Trophoblast cell (in vitro differentiated cells and primary cell): ENCODE data around the gene CCDC70. TPM values are rescaled to one million over a fixed set of nuclear protein-coding genes. Genes with fewer than 3 reads are reported as not detected.

Experiments used
- DNase-seq, 2 donors: peaks; one replicate each; pipeline ENCODE4 v3.0.0-alpha.2; 2016
- H2AFZ ChIP-seq: 2 replicates; pipeline ENCODE4 v1.6.1; 2013; ENCODE audit warnings: low read length, moderate library complexity, mild to moderate bottlenecking; ENCODE audit not compliant: insufficient read depth, poor library complexity
- H2AK5ac ChIP-seq: 2 replicates; pipeline ENCODE4 v1.6.1; 2013; ENCODE audit warnings: mild to moderate bottlenecking, low read length
- H2BK120ac ChIP-seq: 2 replicates; pipeline ENCODE4 v1.6.1; 2013; ENCODE audit warnings: low read length, mild to moderate bottlenecking, moderate library complexity; ENCODE audit not compliant: insufficient read depth, poor library complexity
- H2BK12ac ChIP-seq: 2 replicates; pipeline ENCODE4 v1.6.1; 2013; ENCODE audit warnings: mild to moderate bottlenecking, low read length, moderate library complexity
- H2BK5ac ChIP-seq: 2 replicates; pipeline ENCODE4 v1.6.1; 2013; ENCODE audit warnings: low read length, low read depth, moderate library complexity, mild to moderate bottlenecking; ENCODE audit not compliant: poor library complexity
- H3K14ac ChIP-seq: 2 replicates; pipeline ENCODE4 v1.6.1; 2013; ENCODE audit warnings: mild to moderate bottlenecking, low read length
- H3K18ac ChIP-seq: 2 replicates; pipeline ENCODE4 v1.6.1; 2013; ENCODE audit warnings: mild to moderate bottlenecking, low read length
- H3K23ac ChIP-seq: 2 replicates; pipeline ENCODE4 v1.6.1; 2013; ENCODE audit warnings: low read length
- H3K27ac ChIP-seq: 2 replicates; pipeline ENCODE4 v1.5.1; 2013; ENCODE audit warnings: low read depth, mild to moderate bottlenecking, inconsistent platforms, low read length, moderate library complexity
- H3K27me3 ChIP-seq: 2 replicates; pipeline ENCODE4 v1.6.1; 2013; ENCODE audit warnings: inconsistent platforms, mild to moderate bottlenecking, low read length, moderate library complexity; ENCODE audit not compliant: insufficient read depth
- H3K36me3 ChIP-seq, 2 experiments: 1 replicate in 1 of 2; 2 replicates in 1 of 2; pipeline ENCODE4 v1.6.1; 2013; ENCODE audit warnings: low read length in 2 of 2, mild to moderate bottlenecking in 2 of 2, moderate library complexity in 1 of 2; ENCODE audit not compliant: insufficient read depth in 2 of 2, control insufficient read depth in 1 of 2
- H3K4ac ChIP-seq: 2 replicates; pipeline ENCODE4 v1.6.1; 2013; ENCODE audit warnings: low read depth, mild to moderate bottlenecking, low read length, moderate library complexity
- H3K4me1 ChIP-seq, 2 experiments: 1 replicate in 1 of 2; 2 replicates in 1 of 2; pipeline ENCODE4 v1.6.1; 2013; ENCODE audit warnings: low read length in 2 of 2, mild to moderate bottlenecking in 2 of 2, moderate library complexity in 1 of 2; ENCODE audit not compliant: insufficient read depth in 2 of 2, control insufficient read depth in 1 of 2
- H3K4me2 ChIP-seq: 2 replicates; pipeline ENCODE4 v1.6.1; 2013; ENCODE audit warnings: inconsistent platforms, mild to moderate bottlenecking, low read length, moderate library complexity
- H3K4me3 ChIP-seq: 2 replicates; pipeline ENCODE4 v1.5.1; 2013; ENCODE audit warnings: mild to moderate bottlenecking, low read depth, low read length, inconsistent platforms
- H3K79me1 ChIP-seq: one replicate; pipeline ENCODE4 v1.6.1; 2013; ENCODE audit warnings: low read length
- H3K79me2 ChIP-seq: 2 replicates; pipeline ENCODE4 v1.6.1; 2013; ENCODE audit warnings: low read length, mild to moderate bottlenecking; ENCODE audit not compliant: control insufficient read depth, insufficient read depth, poor library complexity
- H3K9ac ChIP-seq: 2 replicates; pipeline ENCODE4 v1.6.1; 2013; ENCODE audit warnings: mild to moderate bottlenecking, low read length
- H3K9me3 ChIP-seq: 2 replicates; pipeline ENCODE4 v1.6.1; 2013; ENCODE audit warnings: low read depth, mild to moderate bottlenecking, control low read depth, inconsistent platforms, low read length; ENCODE audit not compliant: insufficient read depth
- H4K12ac ChIP-seq: 2 replicates; pipeline ENCODE4 v1.6.1; 2013; ENCODE audit warnings: low read depth, mild to moderate bottlenecking, low read length, moderate library complexity
- H4K8ac ChIP-seq: 2 replicates; pipeline ENCODE4 v1.6.1; 2013; ENCODE audit warnings: low read depth, mild to moderate bottlenecking, low read length, moderate library complexity
- H4K91ac ChIP-seq: one replicate; pipeline ENCODE4 v1.6.1; 2013; ENCODE audit warnings: low read depth, mild to moderate bottlenecking, low read length, moderate library complexity
- WGBS: extraction: QIAGEN DNeasy Blood & Tissue Kit; methylation state at CpG from one replicate; pipeline ENCODE4 v1.1.7; 2013; ENCODE audit warnings: missing lambda C conversion rate; ENCODE audit not compliant: insufficient read length, insufficient coverage; ENCODE audit errors: extremely low coverage; 5-methylcytosine and 5-hydroxymethylcytosine counted together
- polyA plus RNA-seq: library from polyadenylated mRNA; stranded (reverse); fragments of 200-250 nt; gene quantifications from 2 replicates; pipeline ENCODE4 v1.2.3, GENCODE V29; 2013

The CCDC70 gene
- 0.04 TPM in 1 of 2 replicates, not detected in the other for polyA plus RNA-seq

DNA sequence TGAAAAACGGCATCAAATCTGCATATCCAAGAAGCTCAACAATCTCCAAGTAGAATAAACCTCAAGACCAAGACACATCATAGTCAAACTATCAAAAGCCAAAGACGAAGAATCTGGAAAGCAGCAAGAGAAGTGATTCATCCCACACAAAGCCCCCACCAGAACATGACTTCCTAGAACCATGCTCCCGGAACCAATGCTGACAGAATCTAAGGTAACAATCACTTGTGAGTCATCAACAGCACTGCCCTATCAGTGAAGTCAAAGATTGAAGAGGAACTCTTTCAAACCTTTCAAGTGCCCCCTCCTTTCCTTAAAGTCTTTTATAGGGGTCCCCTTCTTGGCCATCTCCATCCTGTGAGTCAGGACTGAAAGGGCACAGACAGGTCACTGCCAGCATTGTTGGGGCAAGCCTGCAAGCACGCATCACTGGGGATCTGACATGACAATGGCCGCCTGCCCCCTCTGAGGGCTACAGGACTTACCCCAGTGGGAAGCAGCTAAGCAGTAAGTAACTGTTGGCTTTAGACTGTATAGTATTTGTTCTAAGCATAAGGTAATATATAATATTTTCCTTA lies at the start of gene CCDC70:
CCDC70 (plus strand) TSS at position 247 of the 578 bp plus-strand sequence. CDS start 3,443 bp downstream, outside the sequence.
- H3K18ac ChIP-seq = no peak within 1 kb of the TSS
- no peak within 1 kb of the TSS for H4K91ac ChIP-seq
- no peaks in the 10 kb centered on the region for H3K4me1 ChIP-seq
- no peak within 1 kb of the TSS for H2AK5ac ChIP-seq
- H4K12ac ChIP-seq = no peak within 1 kb of the TSS
- no peaks in the 10 kb centered on the region for H3K27me3 ChIP-seq
- no peak within 1 kb of the TSS for H3K23ac ChIP-seq
- no peak within 1 kb of the TSS for H3K4me3 ChIP-seq
- H3K36me3 ChIP-seq = no peaks in the 10 kb centered on the region
- H3K79me1 ChIP-seq = no peaks in the 10 kb centered on the region
- peaks cover 2% of the 10 kb centered on the region for H3K9me3 ChIP-seq
- no CpG with 5 or more reads among the region's 5 CpGs for WGBS
- no peak within 1 kb of the TSS for H3K9ac ChIP-seq
- H3K27ac ChIP-seq = no peak within 1 kb of the TSS
- no peak within 1 kb of the TSS for H2BK5ac ChIP-seq
- H2BK120ac ChIP-seq = no peak within 1 kb of the TSS
- no peak within 1 kb of the TSS for H3K4me2 ChIP-seq
- no peaks in the 10 kb centered on the region for H3K79me2 ChIP-seq
- H3K14ac ChIP-seq = no peak within 1 kb of the TSS
- H2BK12ac ChIP-seq = no peak within 1 kb of the TSS
- no peak within 1 kb of the TSS for H2AFZ ChIP-seq
- H3K4ac ChIP-seq = no peak within 1 kb of the TSS
- DNase-seq = no peak
- no peak within 1 kb of the TSS for H4K8ac ChIP-seq

DNA sequence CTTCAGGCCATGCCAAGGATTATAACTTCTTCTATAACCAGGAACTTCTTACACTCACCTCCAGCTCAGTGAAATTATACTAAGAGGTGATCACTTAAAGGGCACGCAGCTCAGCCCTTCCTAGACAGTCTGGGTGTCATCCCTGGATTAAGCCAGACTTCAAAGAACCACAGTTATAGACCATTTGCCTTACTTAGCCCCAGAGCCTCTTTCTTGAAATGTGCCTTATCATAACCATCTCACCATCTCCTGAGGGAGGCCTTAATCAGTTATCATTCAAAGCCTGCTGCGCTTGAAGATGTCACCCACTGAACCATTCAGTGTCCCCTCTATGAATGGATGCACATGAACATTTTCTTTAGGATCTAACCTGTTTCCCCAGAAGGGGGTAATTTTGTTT lies 47.7 kb upstream of the CCDC70 start:
- Histone ChIP-seq H3K9me3 (peaks cover 1% of the 10 kb centered on the region), H2AK5ac (no peak overlapping the region), H3K4ac (no peak overlapping the region), H3K36me3 (no peaks in the 10 kb centered on the region), H3K27me3 (no peaks in the 10 kb centered on the region), H3K27ac (no peak overlapping the region), H4K12ac (no peak overlapping the region), H3K4me2 (no peak overlapping the region), H3K79me2 (no peaks in the 10 kb centered on the region), H3K79me1 (no peaks in the 10 kb centered on the region), H3K4me1 (peaks cover 4 to 7% of the 10 kb centered on the region in 2 experiments), H2BK120ac (no peak overlapping the region), H4K8ac (no peak overlapping the region), H4K91ac (no peak overlapping the region), H2BK12ac (no peak overlapping the region), H3K14ac (no peak overlapping the region), H2BK5ac (no peak overlapping the region), H3K4me3 (no peak overlapping the region), H3K23ac (no peak overlapping the region), H3K18ac (no peak overlapping the region), H2AFZ (no peak overlapping the region), H3K9ac (no peak overlapping the region)
- DNase-seq = no peak
- no CpG with 5 or more reads among the region's 2 CpGs for WGBS

DNA sequence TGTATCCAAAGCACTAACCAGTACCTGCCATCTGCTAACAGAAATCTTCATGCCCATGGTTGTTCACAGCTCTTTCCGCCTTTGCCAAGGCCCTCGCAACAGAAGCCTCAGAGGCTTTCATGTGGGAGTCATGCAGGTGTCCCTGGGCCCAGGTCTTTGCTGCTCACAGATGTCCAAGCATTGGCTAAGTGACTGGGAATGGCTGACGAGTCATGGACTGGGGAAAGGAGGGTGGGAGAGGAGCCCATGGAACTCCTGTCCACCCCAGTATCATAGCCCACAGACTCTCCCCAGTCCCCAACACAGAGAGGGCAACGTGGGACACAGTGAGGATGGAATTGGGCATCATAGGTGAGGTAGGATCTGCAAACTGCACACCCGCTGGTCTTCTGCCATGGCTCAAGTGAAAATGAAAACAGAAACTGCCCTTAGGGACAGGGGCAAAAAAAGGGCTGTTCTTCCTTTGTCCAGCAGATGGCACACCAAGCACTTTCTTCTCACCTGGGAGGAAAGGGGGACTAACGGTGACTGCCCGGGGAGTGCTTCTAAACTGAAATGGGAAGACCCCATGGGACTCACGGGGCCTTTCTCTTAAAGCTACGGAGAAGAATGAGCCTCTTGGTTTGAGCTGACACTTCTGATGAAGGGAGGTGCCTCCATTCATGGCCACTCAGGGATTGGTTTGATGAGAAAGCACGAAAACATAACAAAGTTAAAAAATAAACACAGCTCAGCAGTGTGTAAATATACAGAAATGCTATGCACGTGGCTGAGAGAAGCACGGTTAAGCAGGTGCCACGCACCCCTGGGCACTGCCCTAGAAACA lies 46.7 kb upstream of the CCDC70 start:
- no peak overlapping the region for H2AK5ac ChIP-seq
- H2BK120ac ChIP-seq = no peak overlapping the region
- no peak overlapping the region for H4K91ac ChIP-seq
- peak; percentile 54 to 83 for DNase-seq
- H3K27me3 ChIP-seq = no peaks in the 10 kb centered on the region
- H3K23ac ChIP-seq = no peak overlapping the region
- H3K79me2 ChIP-seq = no peaks in the 10 kb centered on the region
- H3K9ac ChIP-seq = no peak overlapping the region
- no peak overlapping the region for H2AFZ ChIP-seq
- H3K9me3 ChIP-seq = peaks cover 1% of the 10 kb centered on the region
- peaks cover 4 to 7% of the 10 kb centered on the region in 2 experiments for H3K4me1 ChIP-seq
- no peak overlapping the region for H4K8ac ChIP-seq
- H3K4me3 ChIP-seq = no peak overlapping the region
- no peak overlapping the region for H4K12ac ChIP-seq
- H3K4ac ChIP-seq = no peak overlapping the region
- no CpG with 5 or more reads among the region's 13 CpGs for WGBS
- H3K4me2 ChIP-seq = peak overlapping the region; percentile 49
- H3K36me3 ChIP-seq = no peaks in the 10 kb centered on the region
- no peak overlapping the region for H2BK12ac ChIP-seq
- H3K18ac ChIP-seq = no peak overlapping the region
- no peak overlapping the region for H3K14ac ChIP-seq
- H2BK5ac ChIP-seq = no peak overlapping the region
- no peak overlapping the region for H3K27ac ChIP-seq
- no peaks in the 10 kb centered on the region for H3K79me1 ChIP-seq

DNA sequence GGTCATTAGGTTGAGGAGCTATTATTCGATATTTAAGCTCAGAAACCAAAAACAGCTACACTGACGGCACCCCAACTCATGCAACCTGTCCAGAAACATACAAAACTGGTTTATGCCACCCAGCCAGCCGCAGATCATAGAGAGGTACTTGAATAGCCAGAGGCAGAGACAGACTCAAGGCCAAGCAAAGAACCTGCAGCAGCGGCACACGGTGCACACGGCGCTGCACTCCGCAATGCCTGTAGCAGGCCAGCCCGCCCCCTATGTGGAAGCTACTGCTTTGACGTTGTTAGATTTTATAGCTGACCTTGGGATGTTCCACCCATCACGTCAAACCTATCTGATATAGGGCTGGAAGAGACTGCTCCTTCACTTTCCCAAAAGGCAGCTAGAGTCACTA lies 45.9 kb upstream of the CCDC70 start:
- no peak overlapping the region for H2AK5ac ChIP-seq
- H3K4me3 ChIP-seq = no peak overlapping the region
- no CpG with 5 or more reads among the region's 11 CpGs for WGBS
- no peak overlapping the region for H3K18ac ChIP-seq
- H3K9ac ChIP-seq = no peak overlapping the region
- H3K4me2 ChIP-seq = peak overlapping the region; percentile 49
- no peak overlapping the region for H4K12ac ChIP-seq
- H3K27me3 ChIP-seq = no peaks in the 10 kb centered on the region
- no peaks in the 10 kb centered on the region for H3K79me1 ChIP-seq
- no peak overlapping the region for H2BK12ac ChIP-seq
- no peaks in the 10 kb centered on the region for H3K36me3 ChIP-seq
- H4K91ac ChIP-seq = no peak overlapping the region
- no peak overlapping the region for H3K23ac ChIP-seq
- H3K27ac ChIP-seq = no peak overlapping the region
- H2AFZ ChIP-seq = no peak overlapping the region
- H4K8ac ChIP-seq = no peak overlapping the region
- peaks cover 4 to 7% of the 10 kb centered on the region in 2 experiments for H3K4me1 ChIP-seq
- H2BK5ac ChIP-seq = no peak overlapping the region
- H3K4ac ChIP-seq = no peak overlapping the region
- DNase-seq = no peak
- H3K14ac ChIP-seq = no peak overlapping the region
- H3K9me3 ChIP-seq = peaks cover 1% of the 10 kb centered on the region
- H3K79me2 ChIP-seq = no peaks in the 10 kb centered on the region
- H2BK120ac ChIP-seq = no peak overlapping the region
